SW 1271 (cell line): ENCODE measurements around the gene TENT5D.
"Not testable (repeated sequence)": the region's sequence is repeated elsewhere in the genome, so short reads cannot be mapped to it uniquely, and the experiment has no call there.

ENCODE experiments used
- DNase-seq, 2 experiments: peaks; one replicate each; lab custom pipeline; 2025; lab: John Stamatoyannopoulos, UW

TENT5D gene

GRCh38 chrX:80420147-80420546 is at the start of gene TENT5D:
TENT5D (plus strand) TSS chrX:80420447; CDS start chrX:80442540, 22,093 bp downstream.
- DNase-seq, result no peak

- not testable (repeated sequence) for DNase-seq
Measured at GRCh38 chrX:80385651-80386050, 34.6 kb upstream of the TENT5D start.

- DNase-seq, result no peak
Measured at GRCh38 chrX:80388206-80388605, 32.0 kb upstream of the TENT5D start.

GRCh38 chrX:80412042-80412441 is 8.2 kb upstream of the TENT5D start:
- DNase-seq, result no peak

- DNase-seq, result no peak
Measured at GRCh38 chrX:80423000-80423399, 2.8 kb downstream of the TENT5D start.

GRCh38 chrX:80423744-80424143 is 3.5 kb downstream of the TENT5D start:
- no peak for DNase-seq

- DNase-seq, result no peak
Measured at GRCh38 chrX:80430826-80431504, 10.7 kb downstream of the TENT5D start.

- no peak for DNase-seq
Measured at GRCh38 chrX:80431505-80431832, 11.2 kb downstream of the TENT5D start.

GRCh38 chrX:80432441-80432840 is 12.2 kb downstream of the TENT5D start:
- no peak for DNase-seq

GRCh38 chrX:80432863-80433262 is 12.6 kb downstream of the TENT5D start:
- DNase-seq, result no peak

GRCh38 chrX:80468166-80468565 is 47.9 kb downstream of the TENT5D start:
- DNase-seq, result not testable (repeated sequence)

GRCh38 chrX:80471582-80471981 is 51.3 kb downstream of the TENT5D start:
- no peak for DNase-seq

- DNase-seq, result no peak
Measured at GRCh38 chrX:80485543-80485942, 65.3 kb downstream of the TENT5D start.

- DNase-seq, result no peak
Measured at GRCh38 chrX:80486299-80486698, 66.1 kb downstream of the TENT5D start.

- DNase-seq, result no peak
Measured at GRCh38 chrX:80489166-80489565, 68.9 kb downstream of the TENT5D start.
